Peyer's patch (tissue), 4 donors: ENCODE measurements around the gene CHRD. TPM values are rescaled to one million over a fixed set of nuclear protein-coding genes. Genes with fewer than 3 reads are reported as not detected.

Source experiments
- DNase-seq, 3 donors: peaks; one replicate each; pipeline ENCODE4 v3.0.0-alpha.2; 2017 to 2019
- H3K27ac ChIP-seq, 4 donors: fragments of 200-600 bp; sonication (generic); one replicate each; pipeline ENCODE4 v1.5.1; 2016 to 2019
- H3K27me3 ChIP-seq, 2 donors: fragments of 200-600 bp; sonication (generic); one replicate each; pipeline ENCODE4 v1.5.1; 2019
- H3K36me3 ChIP-seq, 3 donors: fragments of 200-600 bp; sonication (generic); one replicate each; pipeline ENCODE4 v1.5.1; 2016 to 2019
- H3K4me1 ChIP-seq, 4 donors: fragments of 200-600 bp; sonication (generic); one replicate each; pipeline ENCODE4 v1.5.1; 2016 to 2019
- H3K4me3 ChIP-seq, 4 donors: fragments of 200-600 bp; sonication (generic); 1 replicate in 3 of 4; 2 replicates in 1 of 4; pipeline ENCODE4 v1.5.1; 2016 to 2019; ENCODE audit warnings: mild to moderate bottlenecking in 1 of 4
- H3K9me3 ChIP-seq, 4 donors: fragments of 200-600 bp; sonication (generic); one replicate each; pipeline ENCODE4 v1.5.1; 2016 to 2019; ENCODE audit warnings: mild to moderate bottlenecking in 1 of 4
- POLR2A ChIP-seq, 2 donors: fragments of 450-650 bp; IDR thresholded peaks; one replicate each; pipeline ENCODE4 v1.5.1; 2017; ENCODE audit warnings: antibody characterized with exemption in 2 of 2, mild to moderate bottlenecking in 2 of 2, moderate library complexity in 2 of 2
- total RNA-seq, 4 donors: library from RNA; depleted of rRNA; stranded (reverse); fragments of >200 nt; gene quantifications; one replicate each; pipeline ENCODE4 v1.1.0, GENCODE V29; 2016
- TF ChIP-seq, protein P1 (sequence below), 6 experiments: fragments of 450-650 bp in 4 of 6; fragments of 200-600 bp in 2 of 6; sonication (generic) in 1 of 6; IDR thresholded peaks; one replicate each; pipeline ENCODE4 v1.5.1; 2017 to 2019; ENCODE audit warnings: antibody characterized with exemption in 6 of 6, mild to moderate bottlenecking in 3 of 6, moderate library complexity in 1 of 6

Gene CHRD
- total RNA-seq, 4 donors from 2014 or later: 0.53 to 17.3 (median 4.4) TPM

DNA sequence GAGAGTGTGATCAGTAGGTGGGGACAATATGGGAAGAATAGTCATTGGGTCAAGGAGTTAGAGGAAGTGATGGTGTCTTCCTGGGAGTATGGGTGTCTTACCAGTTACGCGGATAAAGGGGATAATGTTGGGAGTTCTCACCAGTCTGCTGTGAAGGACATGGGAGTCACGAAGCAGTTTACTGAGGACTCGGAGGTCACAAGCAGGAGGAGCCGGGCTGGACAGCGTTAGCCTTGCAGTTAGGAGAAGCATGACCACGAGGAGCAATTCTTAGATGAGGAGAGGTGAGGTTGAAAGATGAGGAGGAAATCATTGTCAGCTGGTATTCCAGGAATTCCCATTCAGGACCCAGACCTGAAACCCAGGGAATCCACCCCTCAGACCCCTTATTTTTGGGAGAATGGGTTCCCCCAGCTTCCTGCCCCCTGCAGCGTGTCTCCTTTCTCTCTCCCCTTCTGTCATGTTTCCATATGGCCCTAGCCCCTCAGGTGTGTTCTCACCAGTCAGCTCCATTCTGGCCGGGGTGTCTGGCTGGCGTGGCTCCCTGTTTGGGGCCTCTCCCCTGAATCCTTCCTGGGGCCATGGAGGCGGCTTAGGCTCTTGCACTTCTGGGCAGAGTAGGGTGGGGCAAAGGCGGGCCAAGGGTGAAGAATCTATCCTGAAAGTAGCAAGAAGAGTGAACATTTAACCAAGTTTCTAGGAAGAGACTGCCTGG, 4.0 kb upstream of the CHRD start:
- H3K9me3 ChIP-seq: no peaks in the 10 kb centered on the region
- peaks cover 0 to 6% of the 10 kb centered on the region in 2 donors for H3K27me3 ChIP-seq
- TF ChIP-seq, protein P1, sequence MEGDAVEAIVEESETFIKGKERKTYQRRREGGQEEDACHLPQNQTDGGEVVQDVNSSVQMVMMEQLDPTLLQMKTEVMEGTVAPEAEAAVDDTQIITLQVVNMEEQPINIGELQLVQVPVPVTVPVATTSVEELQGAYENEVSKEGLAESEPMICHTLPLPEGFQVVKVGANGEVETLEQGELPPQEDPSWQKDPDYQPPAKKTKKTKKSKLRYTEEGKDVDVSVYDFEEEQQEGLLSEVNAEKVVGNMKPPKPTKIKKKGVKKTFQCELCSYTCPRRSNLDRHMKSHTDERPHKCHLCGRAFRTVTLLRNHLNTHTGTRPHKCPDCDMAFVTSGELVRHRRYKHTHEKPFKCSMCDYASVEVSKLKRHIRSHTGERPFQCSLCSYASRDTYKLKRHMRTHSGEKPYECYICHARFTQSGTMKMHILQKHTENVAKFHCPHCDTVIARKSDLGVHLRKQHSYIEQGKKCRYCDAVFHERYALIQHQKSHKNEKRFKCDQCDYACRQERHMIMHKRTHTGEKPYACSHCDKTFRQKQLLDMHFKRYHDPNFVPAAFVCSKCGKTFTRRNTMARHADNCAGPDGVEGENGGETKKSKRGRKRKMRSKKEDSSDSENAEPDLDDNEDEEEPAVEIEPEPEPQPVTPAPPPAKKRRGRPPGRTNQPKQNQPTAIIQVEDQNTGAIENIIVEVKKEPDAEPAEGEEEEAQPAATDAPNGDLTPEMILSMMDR (IDR thresholded peaks at IDR 0.05): no peak
- TF ChIP-seq POLR2A (IDR thresholded peaks at IDR 0.05): no peak
- peaks cover 0 to 9% (median 2%) of the 10 kb centered on the region in 4 donors for H3K4me1 ChIP-seq
- H3K36me3 ChIP-seq: no peaks in the 10 kb centered on the region
- no peak for DNase-seq
- H3K27ac ChIP-seq: no peak overlapping the region
- H3K4me3 ChIP-seq: no peak overlapping the region

DNA sequence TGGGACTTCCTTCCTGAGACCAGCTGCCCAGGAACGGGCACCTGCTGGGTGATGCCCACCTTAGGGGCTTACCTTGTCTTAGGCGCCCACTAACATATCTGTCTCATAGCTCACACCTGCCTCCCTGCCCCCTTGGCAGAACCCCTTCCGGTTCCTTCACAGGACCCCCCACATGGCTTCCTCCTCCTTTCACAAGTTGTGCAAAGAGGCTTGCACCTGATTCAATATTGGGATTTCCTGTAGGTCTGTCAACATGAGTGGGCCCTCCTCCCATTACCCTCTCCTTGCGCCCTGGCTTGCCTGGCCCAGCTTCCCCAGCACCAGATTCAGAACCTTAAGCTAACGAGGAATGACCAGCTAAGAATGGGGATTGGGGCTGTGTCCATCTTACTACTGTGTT, 2.5 kb upstream of the CHRD start:
- DNase-seq: no peak

DNA sequence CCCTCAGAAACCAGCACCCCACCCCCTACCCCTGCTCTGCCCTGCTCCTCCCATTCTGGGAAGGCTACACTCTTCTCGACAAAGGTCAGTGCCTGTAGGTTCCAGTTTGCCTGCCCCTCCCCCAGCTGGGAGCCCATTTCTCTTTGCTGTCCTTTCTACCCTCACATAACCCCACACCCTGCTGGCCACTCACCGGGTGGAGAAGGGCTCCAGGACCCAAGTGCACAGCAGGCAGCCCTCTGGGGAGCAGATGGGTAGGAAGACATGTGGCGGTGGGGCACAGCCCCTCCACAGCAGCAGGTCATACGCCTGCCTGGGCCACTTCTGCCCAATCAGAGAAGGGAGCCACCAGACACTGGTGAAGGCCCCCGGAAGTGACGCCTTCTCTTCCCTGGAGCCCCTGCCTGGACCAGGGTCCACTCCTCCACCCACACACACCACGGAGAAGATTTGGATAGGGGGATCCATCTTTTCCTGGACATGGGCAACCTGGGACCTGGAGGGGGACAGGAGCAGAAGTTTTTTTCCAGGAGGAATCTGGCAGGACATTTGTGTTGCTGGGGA, 1.9 kb upstream of the CHRD start, which contains the start of gene THPO:
Gene THPO (minus strand): TSS at position 326 of the 564 bp plus-strand sequence. CDS start 1,948 bp downstream, outside the sequence.
- H3K9me3 ChIP-seq: no peaks in the 10 kb centered on the region
- peak within 1 kb of the TSS; percentile 38 to 82 (median 58) for H3K27ac ChIP-seq
- peak in 1 of 3 donors; percentile 49 for DNase-seq
- peaks cover 0 to 15% of the 10 kb centered on the region in 2 donors for H3K27me3 ChIP-seq
- no peak within 1 kb of the TSS for H3K4me3 ChIP-seq
- H3K4me1 ChIP-seq: peaks cover 0 to 12% (median 10%) of the 10 kb centered on the region in 4 donors
- H3K36me3 ChIP-seq: no peaks in the 10 kb centered on the region
- no peak for TF ChIP-seq POLR2A (IDR thresholded peaks at IDR 0.05)
- TF ChIP-seq, protein P1 (IDR thresholded peaks at IDR 0.05): no peak

More for the DNA sequence above, 2.5 kb upstream of the CHRD start:
- peaks cover 0 to 12% (median 10%) of the 10 kb centered on the region in 4 donors for H3K4me1 ChIP-seq
- TF ChIP-seq, protein P1 (IDR thresholded peaks at IDR 0.05): no peak
- TF ChIP-seq POLR2A (IDR thresholded peaks at IDR 0.05): no peak
- no peak overlapping the region for H3K4me3 ChIP-seq
- H3K27me3 ChIP-seq: peaks cover 0 to 15% of the 10 kb centered on the region in 2 donors
- no peak overlapping the region for H3K27ac ChIP-seq
- H3K36me3 ChIP-seq: no peaks in the 10 kb centered on the region
- H3K9me3 ChIP-seq: no peaks in the 10 kb centered on the region

DNA sequence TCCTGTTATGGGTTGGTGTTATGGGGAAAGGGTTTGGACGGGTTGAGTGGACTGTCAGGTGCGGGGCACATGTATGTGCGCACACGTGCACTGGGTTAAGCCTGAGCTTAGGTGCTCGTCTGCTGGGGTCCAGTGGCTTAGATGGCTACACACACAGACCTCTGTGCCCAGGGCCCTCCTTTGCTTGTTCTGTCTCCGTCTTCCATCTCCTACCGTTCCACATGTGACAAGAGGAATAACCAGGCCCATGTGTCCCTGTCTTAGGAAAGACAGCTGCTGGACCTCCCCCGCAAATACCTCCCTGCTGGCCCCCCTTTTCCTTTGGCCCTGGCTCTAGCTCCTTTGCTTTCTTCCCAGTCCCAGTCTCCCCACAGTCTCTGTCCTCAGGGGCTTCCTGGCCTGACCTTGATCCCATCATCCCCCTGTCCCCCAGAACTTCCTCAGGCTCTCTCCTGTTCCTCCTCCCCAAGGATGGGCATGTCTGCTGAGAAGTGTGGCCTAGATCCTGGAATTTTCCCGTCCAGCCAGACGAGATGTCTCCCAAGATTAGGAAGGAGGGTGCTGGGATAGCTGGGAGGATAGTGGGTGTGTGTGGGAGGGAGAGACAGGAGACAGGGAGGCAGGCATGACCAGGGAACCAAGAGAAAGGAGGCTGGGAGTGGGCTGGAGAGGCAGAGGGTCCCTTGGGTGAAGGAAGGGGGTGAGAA, 1.1 kb upstream of the CHRD start:
- peak in 1 of 3 donors; percentile 46 for DNase-seq
- Histone ChIP-seq H3K4me1 (peaks cover 0 to 12% (median 10%) of the 10 kb centered on the region in 4 donors), H3K36me3 (no peaks in the 10 kb centered on the region), H3K9me3 (no peaks in the 10 kb centered on the region), H3K4me3 (peak overlapping the region in 1 of 4 donors; percentile 55), H3K27me3 (peaks cover 0 to 15% of the 10 kb centered on the region in 2 donors), H3K27ac (peak overlapping the region; percentile 38 to 82 (median 58))
- TF ChIP-seq, protein P1 (IDR thresholded peaks at IDR 0.05): no peak
- TF ChIP-seq POLR2A (IDR thresholded peaks at IDR 0.05): no peak

DNA sequence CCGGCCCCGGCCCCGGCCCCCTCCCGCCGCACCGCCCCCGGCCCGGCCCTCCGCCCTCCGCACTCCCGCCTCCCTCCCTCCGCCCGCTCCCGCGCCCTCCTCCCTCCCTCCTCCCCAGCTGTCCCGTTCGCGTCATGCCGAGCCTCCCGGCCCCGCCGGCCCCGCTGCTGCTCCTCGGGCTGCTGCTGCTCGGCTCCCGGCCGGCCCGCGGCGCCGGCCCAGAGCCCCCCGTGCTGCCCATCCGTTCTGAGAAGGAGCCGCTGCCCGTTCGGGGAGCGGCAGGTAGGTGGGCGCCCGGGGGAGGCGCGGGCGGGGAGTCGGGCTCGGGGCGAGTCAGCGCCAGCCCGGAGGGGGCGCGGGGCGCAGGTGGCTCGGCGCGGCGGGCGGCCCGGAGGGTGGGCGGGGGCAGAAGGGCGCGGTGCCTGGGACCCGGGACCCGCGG, 352 bp downstream of the CHRD start:
- H3K4me3 ChIP-seq: peak overlapping the region; percentile 33 to 67 (median 56)
- DNase-seq: peak in 2 of 3 donors; percentile 67 to 71
- H3K27ac ChIP-seq: peak overlapping the region in 3 of 4 donors; percentile 38 to 82 (median 52)

More for the DNA sequence above, 352 bp downstream of the CHRD start:
- TF ChIP-seq, protein P1 (IDR thresholded peaks at IDR 0.05): no peak
- no peak for TF ChIP-seq POLR2A (IDR thresholded peaks at IDR 0.05)
- H3K4me1 ChIP-seq: peaks cover 0 to 12% (median 10%) of the 10 kb centered on the region in 4 donors
- H3K27me3 ChIP-seq: peaks cover 0 to 15% of the 10 kb centered on the region in 2 donors
- H3K36me3 ChIP-seq: no peaks in the 10 kb centered on the region
- H3K9me3 ChIP-seq: no peaks in the 10 kb centered on the region
